GM18858 (cell line): ENCODE measurements around the gene USP22.
A peak's percentile ranks its signal among the peaks of the same experiment; 100 is the strongest.
"Not testable (repeated sequence)": the region's sequence is repeated elsewhere in the genome, so short reads cannot be mapped to it uniquely, and the experiment has no call there.

ENCODE experiments used
- ATAC-seq: cut with Tn5 transposase; IDR thresholded peaks from one replicate; pipeline ENCODE4 v1.9.1; 2021; ENCODE audit not compliant: unreplicated experiment

The USP22 gene

DNA sequence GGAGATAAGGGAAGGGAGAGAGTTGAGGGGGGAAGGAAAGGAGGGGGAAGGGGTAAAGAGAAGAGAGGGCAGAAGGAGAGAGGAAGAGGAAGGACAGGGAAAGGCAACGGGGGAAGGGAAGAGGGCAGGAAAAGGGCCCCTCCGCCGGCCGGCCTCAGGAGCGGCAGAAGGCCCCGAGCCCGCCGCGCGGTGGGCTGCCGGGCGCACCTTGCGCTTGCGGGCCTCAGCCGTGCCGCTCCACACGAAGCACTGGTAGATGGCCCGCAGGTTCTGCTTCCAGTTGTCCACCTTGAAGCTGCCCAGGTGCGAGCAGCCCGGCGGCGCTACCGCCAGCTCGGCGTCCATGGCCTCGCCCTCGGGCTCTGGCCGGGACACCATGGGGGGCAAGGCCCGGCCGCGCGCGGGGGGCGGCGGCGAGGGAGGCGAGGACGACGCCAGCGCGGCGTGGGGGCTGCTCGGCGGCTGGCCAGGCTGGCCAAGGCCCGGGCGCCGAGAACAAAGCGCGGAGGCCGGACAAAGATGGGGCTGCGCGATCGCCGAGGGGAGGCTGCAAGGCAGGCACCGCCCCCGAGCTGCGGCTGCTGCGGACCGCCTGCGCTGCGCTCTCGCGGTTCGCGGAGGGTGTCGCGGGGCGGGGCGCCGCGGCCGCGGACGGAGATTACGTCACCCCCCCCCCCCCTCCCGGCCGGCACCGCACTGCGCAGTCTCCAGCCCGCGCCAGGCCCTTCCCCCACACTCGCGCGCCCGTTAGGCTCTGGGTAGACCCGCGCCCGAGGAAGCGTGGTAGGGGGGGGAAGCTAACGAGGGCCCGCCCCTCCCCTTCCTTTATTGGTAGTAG lies at the start of gene USP22:
TSS of gene USP22 (minus strand) at position 554 of the 838 bp plus-strand sequence. CDS start at position 378, 176 bp downstream.
- ATAC-seq: peak; percentile 36

DNA sequence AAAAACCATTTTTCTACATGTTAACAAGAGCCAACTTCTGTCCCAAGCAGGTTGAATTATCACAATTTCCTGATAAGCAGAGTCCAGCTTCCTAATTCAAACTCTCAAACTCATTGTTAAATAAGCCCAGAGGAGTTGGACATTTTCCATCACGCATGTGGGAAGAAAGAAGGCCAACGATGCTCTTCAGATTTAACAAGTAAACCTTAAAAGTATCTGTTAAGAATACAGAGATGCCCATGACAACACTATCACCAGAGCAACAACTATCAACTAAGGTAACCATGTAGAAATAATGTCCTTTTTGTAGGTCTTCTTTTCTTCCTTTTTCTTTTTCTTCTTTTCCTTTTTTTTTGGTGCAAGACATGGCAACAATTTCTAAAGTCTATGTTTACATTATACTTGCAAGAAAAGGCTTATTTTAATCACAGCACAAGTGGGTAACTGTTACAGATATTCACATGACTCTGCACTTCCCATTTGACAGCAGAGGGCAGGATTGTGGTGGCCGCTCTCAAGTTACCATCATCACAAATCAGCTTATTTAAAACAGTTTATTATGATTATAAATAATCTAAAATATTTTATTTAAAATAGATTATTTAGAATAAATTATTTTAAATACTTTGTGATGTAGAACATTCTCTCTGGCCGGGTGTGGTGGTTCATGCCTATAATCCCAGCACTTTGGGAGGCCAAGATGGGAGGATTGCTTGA lies 48.2 kb upstream of the USP22 start:
- no peak for ATAC-seq

DNA sequence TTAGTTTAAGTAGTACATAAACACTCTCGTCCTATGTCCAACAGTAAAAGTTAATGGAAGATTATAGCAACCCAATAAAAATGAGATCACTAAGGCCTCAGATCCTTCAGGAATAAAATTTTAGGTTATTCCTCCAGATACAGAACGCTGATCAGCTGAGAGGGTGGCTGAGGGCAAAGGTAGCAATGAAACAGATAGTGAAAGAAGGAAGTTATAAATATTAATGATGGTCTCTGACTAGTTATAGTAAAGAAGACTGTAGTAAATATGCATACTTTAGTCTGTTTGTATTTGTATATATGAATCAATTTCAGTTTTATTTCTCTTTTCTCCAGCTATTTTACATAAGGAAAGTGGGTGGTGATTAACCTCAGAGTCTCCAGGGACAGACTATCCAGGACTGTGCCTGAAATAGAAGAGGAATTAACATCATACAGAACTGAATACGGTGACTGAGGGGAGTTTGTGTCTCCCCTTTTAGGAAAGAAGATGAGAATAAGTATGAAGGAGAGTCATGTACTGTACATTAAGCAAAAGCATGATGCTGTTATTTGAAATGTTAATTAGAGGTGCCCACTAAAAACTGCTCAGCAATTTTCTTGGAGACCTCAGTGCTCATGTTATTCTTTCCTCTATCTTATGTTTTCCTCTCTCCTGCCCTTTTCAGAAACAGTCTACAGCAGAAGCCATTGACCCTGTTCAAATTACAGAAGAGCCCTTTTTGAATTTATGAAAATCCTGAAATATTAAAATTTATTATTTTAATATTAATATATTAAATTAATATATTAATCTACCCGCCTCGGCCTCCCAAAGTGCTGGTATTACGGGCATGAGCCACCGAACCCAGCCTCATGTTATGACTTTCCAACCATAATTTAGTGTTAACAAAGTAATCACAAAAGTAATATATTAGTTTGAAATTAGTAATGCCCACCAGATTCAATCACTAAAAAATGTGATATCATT lies 47.4 kb upstream of the USP22 start:
- peak; percentile 66 for ATAC-seq

DNA sequence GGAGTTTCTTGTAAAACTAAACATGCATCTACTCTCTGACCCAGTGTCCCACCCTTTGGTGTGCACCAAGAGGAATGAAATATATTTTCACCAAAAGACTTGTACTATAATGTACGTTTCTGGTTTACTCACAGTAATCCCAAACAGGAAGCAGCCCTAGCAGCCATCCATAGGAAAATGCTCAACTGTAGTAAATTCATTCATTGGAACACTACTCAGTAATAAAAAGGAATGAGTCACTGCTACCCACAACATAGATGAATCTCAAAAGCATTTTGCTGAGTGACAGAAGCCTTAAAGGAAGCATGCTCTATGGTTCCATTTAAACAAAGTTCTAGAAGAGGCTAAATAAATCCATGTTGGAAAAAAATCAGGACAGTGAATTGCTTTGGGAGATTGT lies 46.3 kb upstream of the USP22 start:
- no peak for ATAC-seq

DNA sequence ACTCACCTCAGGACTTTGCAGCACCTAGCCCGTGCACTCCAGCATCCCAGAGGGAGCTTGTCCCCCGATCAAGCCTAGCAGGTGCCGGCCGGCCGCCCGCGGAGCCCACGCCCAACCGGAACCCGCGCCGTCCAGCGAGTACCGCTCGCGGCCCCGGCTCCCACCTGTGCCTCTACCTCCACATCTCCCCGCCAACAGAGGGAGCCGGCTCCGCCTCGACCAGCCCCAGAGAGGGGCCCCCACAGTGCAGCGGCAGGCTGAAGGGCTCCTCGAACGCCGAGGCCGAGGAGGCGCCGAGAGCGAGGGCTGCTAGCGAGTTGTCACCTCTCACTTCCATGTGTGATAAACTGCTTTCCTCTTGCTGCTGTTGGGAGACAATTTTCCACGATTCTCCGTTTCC lies 42.9 kb upstream of the USP22 start:
- no peak for ATAC-seq

DNA sequence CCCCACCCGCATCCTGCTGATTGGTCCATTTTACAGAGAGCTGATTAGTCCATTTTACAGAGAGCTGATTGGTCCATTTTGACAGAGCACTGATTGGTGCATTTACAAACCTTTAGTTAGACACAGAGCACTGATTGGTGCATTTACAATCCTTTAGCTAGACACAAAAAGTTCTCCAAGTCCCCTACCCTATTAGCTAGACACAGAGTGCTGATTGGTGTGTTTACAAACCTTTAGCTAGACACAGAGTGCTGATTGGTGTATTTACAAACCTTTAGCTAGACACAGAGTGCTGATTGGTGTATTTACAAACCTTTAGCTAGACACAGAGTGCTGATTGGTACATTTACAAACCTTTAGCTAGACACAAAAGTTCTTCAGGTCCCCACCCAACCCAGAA lies 42.5 kb upstream of the USP22 start:
- ATAC-seq: not testable (repeated sequence)

DNA sequence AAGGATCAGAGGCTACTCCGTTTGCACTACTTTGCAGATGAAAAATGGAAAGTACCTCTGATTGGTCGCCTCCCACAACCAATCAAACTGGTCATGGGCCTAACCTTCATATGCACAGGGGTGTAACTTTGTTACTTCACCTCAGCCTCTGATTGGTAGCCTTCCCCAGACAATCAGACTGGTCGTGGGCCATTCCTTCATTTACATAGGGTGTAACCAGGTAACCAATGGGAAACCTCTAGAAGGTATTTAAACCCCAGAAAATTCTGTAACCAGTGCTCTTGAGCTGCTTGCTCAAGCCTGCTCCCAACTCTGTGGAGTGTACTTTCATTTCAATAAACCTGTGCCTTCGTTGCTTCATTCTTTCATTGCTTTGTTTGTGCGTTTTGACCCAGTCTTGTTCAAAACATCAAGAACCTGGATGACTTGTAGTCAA lies 39.2 kb upstream of the USP22 start:
- no peak for ATAC-seq

DNA sequence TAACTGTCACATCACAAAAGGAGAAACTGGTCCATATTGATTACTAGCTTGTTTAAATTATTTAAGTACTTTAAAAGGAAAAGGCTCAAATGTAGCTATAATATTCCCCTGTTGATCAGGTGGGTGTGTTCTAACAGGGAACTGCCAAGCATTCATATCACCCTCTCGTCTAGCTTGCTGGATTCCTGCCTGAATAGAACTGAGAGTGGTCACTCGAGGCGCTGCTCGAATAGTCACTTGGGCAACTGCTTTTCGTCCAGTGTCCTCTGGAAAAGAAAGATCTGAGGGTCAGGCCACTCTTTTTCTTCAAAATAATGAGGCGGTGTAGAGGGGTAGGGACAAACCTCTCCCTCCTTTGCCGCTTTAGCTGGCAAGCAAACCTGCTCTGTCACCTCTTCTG lies 36.4 kb upstream of the USP22 start:
- no peak for ATAC-seq

DNA sequence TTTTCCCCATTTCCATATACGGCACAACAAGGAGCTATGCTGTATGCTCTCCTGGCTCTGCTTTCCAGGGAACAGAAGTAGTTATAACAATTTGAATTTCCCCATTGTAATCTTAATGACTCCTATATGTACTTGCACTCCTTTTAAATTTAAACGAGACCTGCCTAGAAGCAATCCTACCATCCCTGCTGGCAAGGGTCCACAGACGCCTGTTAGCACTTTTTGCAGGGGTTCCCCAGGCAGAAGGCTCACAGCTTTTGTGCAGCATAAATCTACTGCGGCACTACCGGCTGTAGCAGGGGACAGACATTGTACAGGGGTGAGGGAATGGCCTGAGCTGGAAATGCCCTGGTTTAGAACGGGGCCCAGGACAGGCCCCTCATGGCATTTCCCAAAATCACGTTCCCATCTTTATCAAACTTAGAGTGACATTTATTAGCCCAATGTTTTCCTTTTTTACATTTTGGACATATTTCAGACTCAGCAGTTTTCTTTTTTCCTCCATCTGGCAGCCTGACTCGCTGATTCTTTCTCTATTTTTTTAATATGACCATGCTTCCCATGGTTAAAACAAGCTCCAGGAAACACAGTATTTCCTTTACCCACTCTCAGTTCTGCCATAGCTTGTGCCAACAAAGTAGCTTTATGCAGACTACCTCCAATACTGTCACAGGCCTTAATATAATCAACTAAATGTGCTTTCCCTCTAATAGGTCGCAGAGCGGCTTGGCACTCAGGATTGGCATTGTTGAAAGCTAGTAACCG lies 35.4 kb upstream of the USP22 start:
- ATAC-seq: no peak

DNA sequence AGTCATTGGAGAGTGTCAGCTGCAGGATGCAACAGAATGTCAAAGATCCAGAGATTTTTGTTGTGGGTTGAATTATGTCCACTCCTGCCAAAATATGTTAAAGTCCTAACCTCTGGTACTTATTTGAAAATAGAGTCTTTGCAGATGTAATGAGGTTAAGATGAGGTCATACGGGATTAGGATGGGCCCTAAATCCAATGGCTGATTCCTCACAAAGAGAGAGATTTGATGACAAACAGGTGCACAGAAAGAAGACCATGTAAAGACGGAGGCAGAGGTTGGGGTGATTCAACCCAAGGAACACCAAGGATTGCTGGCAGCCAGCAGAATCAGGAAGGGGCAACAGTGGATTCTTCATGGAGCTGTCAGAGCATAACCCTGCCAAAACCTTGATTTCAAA lies 34.5 kb upstream of the USP22 start:
- no peak for ATAC-seq

DNA sequence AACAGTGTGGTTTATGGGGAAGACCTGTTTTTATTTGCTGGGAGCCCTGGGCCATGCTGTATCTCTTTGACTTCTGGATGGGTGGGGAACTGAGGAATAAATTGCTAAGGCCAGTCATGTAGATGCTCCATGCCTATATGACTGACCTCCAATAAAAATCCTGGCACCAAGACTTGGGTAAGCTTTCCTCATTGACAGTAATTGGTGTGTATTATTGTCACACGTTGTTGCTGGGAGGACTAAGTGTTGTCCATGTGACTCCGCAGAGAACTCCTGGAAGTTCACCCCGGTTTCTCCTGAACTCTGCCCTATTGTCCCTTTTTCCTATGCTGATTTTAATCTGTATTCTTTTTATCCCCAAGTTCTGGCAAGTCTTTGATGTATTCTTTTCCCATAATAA lies 33.4 kb upstream of the USP22 start:
- ATAC-seq: no peak

DNA sequence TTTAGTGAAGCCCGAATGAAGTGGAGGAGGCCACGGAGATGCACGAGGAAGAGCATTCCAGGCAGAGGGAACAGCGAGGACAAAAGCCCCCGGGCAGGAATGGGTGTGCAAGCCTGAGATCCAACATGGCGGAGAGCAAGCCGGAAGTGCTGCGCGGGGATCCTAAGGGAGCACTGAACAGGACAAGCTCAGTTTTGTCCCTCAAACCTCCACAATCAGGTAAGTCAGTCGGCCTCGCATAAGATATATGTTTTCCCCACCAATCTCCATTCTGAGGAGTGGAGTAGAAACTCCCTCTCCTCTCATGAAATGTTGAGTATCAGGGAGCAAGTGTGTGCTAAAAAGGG lies 32.9 kb upstream of the USP22 start:
- no peak for ATAC-seq

DNA sequence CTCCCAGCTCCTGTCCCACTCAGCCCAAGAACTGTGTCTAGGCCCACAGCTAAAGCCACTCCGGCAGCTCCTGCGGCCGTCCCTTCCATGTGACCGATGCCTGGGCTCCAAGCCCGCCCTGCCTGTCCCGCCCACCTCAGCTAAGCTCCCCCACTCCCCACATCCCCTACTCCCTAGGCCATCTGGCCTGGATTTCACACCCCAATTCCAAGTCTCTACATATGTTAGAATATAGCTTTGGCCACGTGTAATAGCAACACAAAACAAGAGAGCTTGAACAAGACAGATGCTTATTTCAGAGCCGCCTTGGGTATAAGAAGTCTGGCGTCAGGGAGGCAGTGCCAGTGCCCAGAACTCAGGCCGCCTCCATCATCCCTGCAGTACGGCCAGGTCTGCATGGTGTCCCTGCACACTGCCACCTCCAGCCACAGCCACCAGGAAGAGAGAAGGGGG lies 30.0 kb upstream of the USP22 start:
- ATAC-seq: no peak

DNA sequence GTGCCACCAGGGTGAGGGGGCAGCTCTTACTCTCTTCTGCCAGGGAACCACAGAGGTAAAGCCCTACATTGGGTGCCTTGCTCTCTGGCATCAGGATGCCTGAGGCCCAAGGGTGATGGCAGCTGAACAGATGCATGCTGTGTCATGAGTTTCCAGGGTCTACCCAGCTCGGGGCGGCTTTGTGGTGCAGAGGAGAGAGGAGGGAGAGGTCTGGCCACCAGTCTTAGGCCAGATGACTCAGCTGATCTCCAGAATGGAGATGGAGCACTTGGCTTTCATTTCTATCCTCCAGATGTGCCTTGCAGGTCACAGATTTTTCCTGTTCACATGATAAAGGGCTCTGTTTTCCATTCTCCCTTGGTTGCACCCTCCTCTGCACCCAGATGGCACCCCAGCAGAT lies 23.6 kb upstream of the USP22 start:
- no peak for ATAC-seq

DNA sequence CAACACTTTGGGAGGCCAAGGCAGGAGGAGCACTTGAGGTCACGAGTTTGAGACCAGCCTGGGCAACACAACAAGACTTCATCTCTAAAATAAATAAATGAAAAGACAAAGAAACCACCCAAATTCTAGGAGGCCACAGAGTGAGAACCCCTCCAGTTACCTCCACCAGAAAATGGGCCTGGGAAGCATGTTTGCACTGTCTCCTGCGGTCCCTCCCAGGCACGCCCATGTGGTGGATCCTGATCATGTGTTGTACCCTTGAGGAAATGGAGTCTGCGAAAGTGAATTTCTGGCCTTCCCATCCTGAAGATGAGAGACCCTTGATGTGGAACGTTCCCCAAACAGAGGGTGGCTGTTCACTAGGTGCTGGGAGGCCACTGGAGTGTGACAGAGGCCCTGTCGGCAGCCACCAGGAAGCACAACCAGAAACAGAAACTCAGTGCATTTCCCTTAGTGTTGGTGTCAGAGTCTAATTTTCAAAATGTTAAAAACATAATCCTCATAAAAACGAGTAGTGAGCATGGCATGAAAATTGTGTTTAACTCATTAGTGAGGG lies 19.2 kb upstream of the USP22 start:
- peak; percentile 62 for ATAC-seq

DNA sequence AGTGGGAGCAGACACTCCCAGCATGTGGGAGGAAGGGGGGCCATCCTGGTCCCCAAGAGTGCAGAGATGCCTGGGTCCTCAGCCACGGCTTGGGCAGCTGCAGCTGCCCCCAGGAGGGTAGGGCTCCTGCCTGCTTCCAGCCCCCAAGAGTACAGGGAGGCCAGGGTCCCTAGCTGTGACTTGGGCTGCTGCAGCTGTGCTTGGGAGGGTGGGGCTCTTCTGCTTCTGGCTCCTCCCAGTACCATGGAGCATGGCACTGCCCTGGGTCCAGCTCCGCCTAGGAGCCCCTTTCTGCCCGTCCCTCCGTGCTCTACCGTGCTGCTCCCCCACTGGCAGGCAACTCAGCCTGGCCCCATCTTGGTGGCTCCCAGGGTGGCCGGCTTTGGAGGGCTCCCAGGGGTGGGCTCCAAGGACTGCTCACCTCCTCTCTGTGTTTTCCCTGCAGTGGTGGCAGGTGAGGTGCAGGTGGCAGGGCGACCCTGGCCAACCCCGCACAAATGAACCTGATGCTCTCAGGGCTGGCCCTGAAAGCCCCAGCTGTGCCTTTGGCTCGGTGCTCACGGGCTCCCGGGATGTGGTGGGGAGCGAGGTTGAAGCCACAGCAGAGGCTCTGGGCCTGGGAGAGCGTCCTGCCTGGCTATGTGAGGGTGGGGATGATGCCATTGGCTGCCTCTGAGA lies 18.5 kb upstream of the USP22 start:
- ATAC-seq: no peak

DNA sequence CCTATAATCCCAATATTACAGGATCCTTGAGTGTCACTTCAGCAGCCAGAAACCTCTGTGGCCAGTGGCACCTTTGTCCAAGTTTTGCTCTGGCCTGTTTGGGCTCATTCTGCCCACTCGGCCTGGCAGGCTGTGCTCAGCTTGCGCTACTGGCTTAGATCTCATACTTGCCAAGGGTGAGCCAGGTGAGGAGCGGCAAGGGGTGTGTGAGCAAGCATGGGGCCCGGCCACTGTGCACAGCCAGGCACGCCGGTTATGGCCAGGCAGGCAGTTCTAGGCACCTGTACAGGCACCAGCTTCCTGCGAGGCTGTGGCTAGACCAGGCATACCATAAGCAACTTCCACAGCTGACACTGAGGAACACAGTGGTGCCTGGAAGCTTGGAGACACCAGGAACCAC lies 16.9 kb upstream of the USP22 start:
- ATAC-seq: no peak

DNA sequence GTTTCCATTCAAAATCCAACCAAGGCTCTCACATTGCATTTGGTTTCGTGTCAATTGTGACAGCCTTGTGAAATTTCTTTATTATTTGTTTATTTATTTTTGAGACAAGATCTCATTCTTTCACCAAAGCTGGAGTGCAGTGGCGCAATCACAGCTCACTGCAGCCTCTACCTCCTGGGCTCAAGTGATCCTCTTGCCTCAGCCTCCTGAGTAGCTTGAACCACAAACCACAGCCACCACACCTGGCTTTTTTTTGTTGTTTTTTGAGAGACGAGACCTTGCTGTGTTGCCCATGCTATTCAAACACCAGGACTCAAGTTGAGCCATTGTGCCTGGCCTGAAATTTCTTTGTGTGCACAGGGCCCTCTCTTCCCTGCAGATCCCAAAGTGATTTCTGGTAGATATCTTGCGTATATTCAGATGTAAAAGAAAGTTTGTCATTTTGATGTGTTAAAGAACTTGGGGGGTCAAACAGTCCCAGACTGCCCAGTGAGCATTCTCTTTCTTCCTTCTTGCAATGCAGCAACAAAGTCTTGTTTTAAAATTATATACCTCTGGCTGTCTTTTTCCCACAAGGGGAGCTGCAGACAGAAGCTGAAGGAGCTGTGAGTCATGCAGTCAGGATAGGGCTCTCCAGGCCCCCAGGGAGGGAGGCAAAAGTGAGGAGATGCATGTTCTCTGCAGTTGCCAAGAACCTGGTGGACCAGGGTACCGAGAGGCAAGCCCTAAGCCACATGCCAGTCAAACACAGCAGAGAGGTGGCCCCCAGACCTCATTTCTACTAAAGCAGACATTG lies 15.5 kb upstream of the USP22 start:
- no peak for ATAC-seq

DNA sequence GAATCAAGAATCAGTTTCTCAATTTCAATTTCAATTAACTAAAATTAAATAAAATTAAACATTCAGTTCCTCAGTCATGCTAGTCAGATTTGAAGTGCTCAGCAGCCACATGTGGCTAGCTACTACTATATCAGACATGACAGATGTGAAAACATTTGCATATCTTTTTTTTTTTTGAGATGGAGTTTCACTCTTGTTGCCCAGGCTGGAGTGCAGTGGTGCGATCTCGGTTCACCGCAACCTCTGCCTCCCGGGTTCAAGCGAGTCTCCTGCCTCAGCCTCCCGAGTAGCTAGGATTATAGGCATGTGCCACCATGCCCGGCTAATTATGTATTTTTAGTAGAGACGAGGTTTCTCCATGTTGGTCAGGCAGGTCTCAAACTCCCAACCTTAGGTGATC lies 10.2 kb upstream of the USP22 start:
- peak; percentile 75 for ATAC-seq
